Mesothelial cell of epicardium (in vitro differentiated cells): Measurements from ENCODE around the gene PRKD1. TPM values are rescaled to one million over a fixed set of nuclear protein-coding genes. Genes with fewer than 3 reads are reported as not detected.

Source experiments
- DNase-seq, 2 experiments: peaks; one replicate each; pipeline ENCODE4 v3.0.0; 2021; ENCODE audit warnings: low spot score in 2 of 2; ENCODE audit not compliant: unreplicated experiment in 2 of 2
- H3K27ac Mint-ChIP-seq: 2 replicates; pipeline ENCODE4 v1.8.0; 2021; ENCODE audit warnings: mixed read lengths
- H3K27me3 Mint-ChIP-seq: 2 replicates; pipeline ENCODE4 v1.8.0; 2021; ENCODE audit warnings: low read depth, mixed read lengths
- H3K36me3 Mint-ChIP-seq: 2 replicates; pipeline ENCODE4 v1.8.0; 2021; ENCODE audit warnings: mixed read lengths
- H3K4me1 Mint-ChIP-seq: 2 replicates; pipeline ENCODE4 v1.8.0; 2021; ENCODE audit warnings: mixed read lengths
- H3K4me3 Mint-ChIP-seq: 2 replicates; pipeline ENCODE4 v1.8.0; 2021; ENCODE audit warnings: mild to moderate bottlenecking, moderate library complexity, mixed read lengths
- H3K9me3 Mint-ChIP-seq: 2 replicates; pipeline ENCODE4 v1.8.0; 2021; ENCODE audit warnings: mixed read lengths
- CTCF ChIP-seq: fragments of 200-600 bp; sonication (generic); IDR thresholded peaks from one replicate; pipeline ENCODE4 v1.5.0; 2021; ENCODE audit warnings: antibody characterized with exemption; ENCODE audit not compliant: unreplicated experiment
- total RNA-seq: library from RNA; stranded (reverse); gene quantifications from 3 replicates; pipeline ENCODE4 v1.2.1, GENCODE V29; 2021

The PRKD1 gene
- total RNA-seq, 1 donor from 2014 or later = 27.3 TPM

GRCh38 chr14:29941401-29941800 lies 13.8 kb upstream of the PRKD1 start:
- Mint-ChIP-seq H3K27me3 (no peaks in the 10 kb centered on the region), H3K27ac (no peak overlapping the region), H3K9me3 (peaks cover 17% of the 10 kb centered on the region), H3K4me1 (no peaks in the 10 kb centered on the region), H3K4me3 (no peak overlapping the region), H3K36me3 (peaks cover 5% of the 10 kb centered on the region)
- no peak for TF ChIP-seq CTCF
- no peak for DNase-seq

GRCh38 chr14:29940482-29940881 lies 12.8 kb upstream of the PRKD1 start:
- H3K27me3 Mint-ChIP-seq = no peaks in the 10 kb centered on the region
- H3K36me3 Mint-ChIP-seq = peaks cover 4% of the 10 kb centered on the region
- no peaks in the 10 kb centered on the region for H3K4me1 Mint-ChIP-seq
- no peak overlapping the region for H3K27ac Mint-ChIP-seq
- DNase-seq = no peak
- no peak overlapping the region for H3K4me3 Mint-ChIP-seq
- no peak for TF ChIP-seq CTCF
- peaks cover 14% of the 10 kb centered on the region for H3K9me3 Mint-ChIP-seq

- DNase-seq = no peak
- H3K27me3 Mint-ChIP-seq = no peaks in the 10 kb centered on the region
- H3K9me3 Mint-ChIP-seq = no peaks in the 10 kb centered on the region
- no peak overlapping the region for H3K27ac Mint-ChIP-seq
- H3K36me3 Mint-ChIP-seq = no peaks in the 10 kb centered on the region
- H3K4me1 Mint-ChIP-seq = no peaks in the 10 kb centered on the region
- H3K4me3 Mint-ChIP-seq = no peak overlapping the region
- no peak for TF ChIP-seq CTCF
Measured at GRCh38 chr14:29937116-29937515, 9.5 kb upstream of the PRKD1 start.

GRCh38 chr14:29930283-29930682 lies 2.6 kb upstream of the PRKD1 start:
- no peak for DNase-seq
- Mint-ChIP-seq H3K27ac (peak overlapping the region; percentile 18), H3K27me3 (no peaks in the 10 kb centered on the region), H3K36me3 (no peaks in the 10 kb centered on the region), H3K4me1 (peaks cover 19% of the 10 kb centered on the region), H3K9me3 (no peaks in the 10 kb centered on the region), H3K4me3 (no peak overlapping the region)
- TF ChIP-seq CTCF = no peak

- peaks cover 31% of the 10 kb centered on the region for H3K4me1 Mint-ChIP-seq
- H3K27me3 Mint-ChIP-seq = no peaks in the 10 kb centered on the region
- H3K4me3 Mint-ChIP-seq = peak overlapping the region; percentile 69
- no peak for DNase-seq
- no peak for TF ChIP-seq CTCF
- no peak overlapping the region for H3K27ac Mint-ChIP-seq
- no peaks in the 10 kb centered on the region for H3K36me3 Mint-ChIP-seq
- H3K9me3 Mint-ChIP-seq = no peaks in the 10 kb centered on the region
Measured at GRCh38 chr14:29928117-29928640, 532 bp upstream of the PRKD1 start.

- H3K27ac Mint-ChIP-seq = peak overlapping the region; percentile 60
- no peaks in the 10 kb centered on the region for H3K36me3 Mint-ChIP-seq
- peak overlapping the region; percentile 88 for H3K4me3 Mint-ChIP-seq
- peaks cover 32% of the 10 kb centered on the region for H3K4me1 Mint-ChIP-seq
- DNase-seq = peak; percentile 27 to 59
- H3K27me3 Mint-ChIP-seq = no peaks in the 10 kb centered on the region
- TF ChIP-seq CTCF = no peak
- H3K9me3 Mint-ChIP-seq = no peaks in the 10 kb centered on the region
Measured at GRCh38 chr14:29926701-29927375, 809 bp downstream of the PRKD1 start.
